HG03045 (cell line): ENCODE results near the gene FLNB.

Experiments used
- ATAC-seq: cut with Tn5 transposase; IDR thresholded peaks from one replicate; pipeline ENCODE4 v1.9.1; 2021; ENCODE audit warnings: mild to moderate bottlenecking, moderate library complexity; ENCODE audit not compliant: unreplicated experiment

Gene FLNB

GRCh38 chr3:58028902-58029301, 20.7 kb downstream of the FLNB start:
- no peak for ATAC-seq

GRCh38 chr3:58029842-58030584, 21.8 kb downstream of the FLNB start:
- ATAC-seq: no peak

GRCh38 chr3:58032186-58032585, 24.0 kb downstream of the FLNB start:
- no peak for ATAC-seq

- peak; percentile 98 for ATAC-seq
Observed at GRCh38 chr3:58034738-58035523, 26.7 kb downstream of the FLNB start.

- ATAC-seq: no peak
Observed at GRCh38 chr3:58035524-58036255, 27.5 kb downstream of the FLNB start.

- no peak for ATAC-seq
Observed at GRCh38 chr3:58036293-58037032, 28.2 kb downstream of the FLNB start.

- ATAC-seq: no peak
Observed at GRCh38 chr3:58037141-58037910, 29.1 kb downstream of the FLNB start.

- ATAC-seq: no peak
Observed at GRCh38 chr3:58038675-58039292, 30.6 kb downstream of the FLNB start.

GRCh38 chr3:58039601-58040000, 31.4 kb downstream of the FLNB start:
- no peak for ATAC-seq

- no peak for ATAC-seq
Observed at GRCh38 chr3:58041182-58041825, 33.1 kb downstream of the FLNB start.

- ATAC-seq: peak; percentile 88
Observed at GRCh38 chr3:58041826-58042324, 33.7 kb downstream of the FLNB start.

GRCh38 chr3:58042947-58043707, 34.9 kb downstream of the FLNB start:
- no peak for ATAC-seq

GRCh38 chr3:58043933-58044332, 35.7 kb downstream of the FLNB start:
- ATAC-seq: no peak

- no peak for ATAC-seq
Observed at GRCh38 chr3:58044691-58045483, 36.7 kb downstream of the FLNB start.

GRCh38 chr3:58047826-58048225, 39.6 kb downstream of the FLNB start:
- ATAC-seq: no peak

- ATAC-seq: no peak
Observed at GRCh38 chr3:58048301-58048700, 40.1 kb downstream of the FLNB start.

GRCh38 chr3:58049143-58049785, 41.0 kb downstream of the FLNB start:
- ATAC-seq: no peak
